K562 (cell line): ENCODE measurements around the gene PPP1CA. TPM values are rescaled to one million over a fixed set of nuclear protein-coding genes. Genes with fewer than 3 reads are reported as not detected.

Experiments
- CCNT2 ChIP-seq: IDR thresholded peaks from 2 replicates; pipeline ENCODE4 v1.6.1; 2011; ENCODE audit warnings: borderline replicate concordance, low read depth, mild to moderate bottlenecking, moderate library complexity, mixed read lengths, low read length; ENCODE audit not compliant: insufficient read length; ENCODE audit errors: extremely low read depth
- HDAC8 ChIP-seq: fragments of 450-650 bp; IDR thresholded peaks from 2 replicates; pipeline ENCODE4 v1.6.1; 2016; ENCODE audit warnings: mild to moderate bottlenecking, missing genetic modification characterization, moderate library complexity, missing compliant biosample characterization
- HNRNPK ChIP-seq: fragments of 200-400 bp; formaldehyde crosslinking; IDR thresholded peaks from one replicate; pipeline ENCODE4 v1.6.1; 2018; ENCODE audit warnings: mild to moderate bottlenecking, low read depth, low read length; ENCODE audit not compliant: poor library complexity, severe bottlenecking
- KLF13 ChIP-seq: fragments of 450-650 bp; IDR thresholded peaks from 2 replicates; pipeline ENCODE4 v1.6.1; 2016; ENCODE audit warnings: missing genetic modification characterization, low read depth, mild to moderate bottlenecking, missing compliant biosample characterization, moderate library complexity, borderline replicate concordance
- MAFF ChIP-seq: IDR thresholded peaks from 2 replicates; pipeline ENCODE4 v1.6.1; 2012; ENCODE audit warnings: low read length, improper control_type of control experiment
- MIER1 ChIP-seq: fragments of 450-650 bp; IDR thresholded peaks from 2 replicates; pipeline ENCODE4 v1.6.1; 2016; ENCODE audit warnings: antibody characterized with exemption, mild to moderate bottlenecking, low read depth
- PATZ1 ChIP-seq: fragments of 250-450 bp; sonication (Bioruptor Pico); IDR thresholded peaks from 2 replicates; pipeline ENCODE4 v1.5.0; 2020; ENCODE audit warnings: mild to moderate bottlenecking, borderline replicate concordance
- PTTG1 ChIP-seq: fragments of 450-650 bp; IDR thresholded peaks from 2 replicates; pipeline ENCODE4 v1.6.1; 2016; ENCODE audit warnings: low read depth, mild to moderate bottlenecking, missing genetic modification characterization, missing compliant biosample characterization
- SMARCC2 ChIP-seq: fragments of 450-650 bp; IDR thresholded peaks from 2 replicates; pipeline ENCODE4 v1.6.1; 2017; ENCODE audit warnings: antibody characterized with exemption, moderate library complexity, mild to moderate bottlenecking, low read depth
- YY1 ChIP-seq, 3 experiments: IDR thresholded peaks; 2 replicates each; pipeline ENCODE4 v1.6.1; 2011; ENCODE audit warnings: low read length in 2 of 3, mild to moderate bottlenecking in 2 of 3, moderate library complexity in 2 of 3, borderline replicate concordance in 1 of 3, control low read depth in 1 of 3, low read depth in 1 of 3; ENCODE audit not compliant: insufficient read depth in 3 of 3, insufficient replicate concordance in 2 of 3, control insufficient read depth in 1 of 3, insufficient read length in 1 of 3; ENCODE audit errors: extremely low read depth in 1 of 3
- ZBTB26 ChIP-seq: fragments of 450-650 bp; formaldehyde crosslinking; IDR thresholded peaks from 2 replicates; pipeline ENCODE4 v1.4.0; 2022; ENCODE audit warnings: missing genetic modification characterization
- ZC3H11A ChIP-seq: IDR thresholded peaks from 2 replicates; pipeline ENCODE4 v1.6.1; 2012; ENCODE audit warnings: low read depth, low read length, improper control_type of control experiment
- ZC3H4 ChIP-seq: sonication (generic); formaldehyde crosslinking; IDR thresholded peaks from 2 replicates; pipeline ENCODE4 v1.9.0; 2021; ENCODE audit warnings: missing genetic modification reagents, borderline replicate concordance
- ZNF75A ChIP-seq: fragments of 450-650 bp; formaldehyde crosslinking; IDR thresholded peaks from 2 replicates; pipeline ENCODE4 v1.4.0; 2020; ENCODE audit warnings: mild to moderate bottlenecking
- ZNF766 ChIP-seq: fragments of 200-800 bp; sonication (Bioruptor generic); conservative IDR thresholded peaks from 2 replicates; pipeline ENCODE4 v1.6.1; 2016; ENCODE audit warnings: missing genetic modification characterization, missing compliant biosample characterization
- polyA plus RNA-seq, 8 experiments: library from polyadenylated mRNA; depleted of rRNA in 4 of 8; stranded (reverse) in 5 of 8; unstranded in 3 of 8; fragments of >200 nt; fragmentation: Nextera tagmentation in 2 of 8; fragmentation: Illumina TruSeq in 1 of 8; extraction: Ambion mirVana in 2 of 8; extraction: Trizol in 1 of 8; gene quantifications; 2 replicates each; pipeline versions ENCODE4 v1.2.1 to v1.2.3, GENCODE V29; 2011 to 2014; ENCODE audit warnings: inconsistent platforms in 1 of 8, missing spikeins in 1 of 8
- total RNA-seq, 7 experiments: library from RNA; depleted of rRNA in 6 of 7; stranded (reverse); fragments of >200 nt in 6 of 7; fragmentation: Illumina TruSeq in 2 of 7; extraction: Trizol in 2 of 7; gene quantifications; 2 replicates each; pipeline versions ENCODE4 v1.2.1 to v1.2.3, GENCODE V29; 2011 to 2021; ENCODE audit warnings: low replicate concordance in 1 of 7
- TF ChIP-seq, protein P1 (sequence below): fragments of 450-650 bp; formaldehyde crosslinking; IDR thresholded peaks from 2 replicates; pipeline ENCODE4 v1.4.0; 2020; ENCODE audit warnings: mild to moderate bottlenecking, moderate library complexity
- TF ChIP-seq, protein P2 (sequence below): fragments of 250-450 bp; sonication (Bioruptor Pico); IDR thresholded peaks from 2 replicates; pipeline ENCODE4 v1.8.0; 2022; ENCODE audit warnings: moderate library complexity, mild to moderate bottlenecking, inconsistent platforms
- TF ChIP-seq, protein P3 (sequence below): fragments of 450-650 bp; IDR thresholded peaks from 2 replicates; pipeline ENCODE4 v1.6.1; 2016; ENCODE audit warnings: missing biosample characterization, missing genetic modification characterization

PPP1CA gene
- total and polyA plus RNA-seq, 9 of the 15 experiments (the other 6 are each of a cell fraction or from before 2014, with no cell fraction given): 18.2 to 242 (median 188) TPM

- TF ChIP-seq KLF13 (tag) (no peak; the same call in 1 of the 2 replicates), PTTG1 (no peak), MIER1 (no peak), HDAC8 (tag) (no peak), HNRNPK (no peak), ZC3H4 (CRISPR knock-in tag) (no peak), SMARCC2 (no peak), PATZ1 (CRISPR knock-in tag) (no peak), ZNF766 (peak; percentile 74; the same call in 1 of the 2 replicates), CCNT2 (peak; percentile 65), MAFF (no peak), ZNF75A (no peak), YY1 (IDR thresholded peaks at IDR 0.05; ENCODE audit: borderline replicate concordance in 1 of 3, control insufficient read depth in 1 of 3, extremely low read depth in 1 of 3, insufficient read depth in 3 of 3, insufficient read length in 1 of 3, insufficient replicate concordance in 2 of 3, low read depth in 1 of 3, low read length in 2 of 3) (peak; percentile 94 to 99 (median 99)), ZBTB26 (CRISPR knock-in tag) (no peak), ZC3H11A (no peak)
- TF ChIP-seq, protein P1, sequence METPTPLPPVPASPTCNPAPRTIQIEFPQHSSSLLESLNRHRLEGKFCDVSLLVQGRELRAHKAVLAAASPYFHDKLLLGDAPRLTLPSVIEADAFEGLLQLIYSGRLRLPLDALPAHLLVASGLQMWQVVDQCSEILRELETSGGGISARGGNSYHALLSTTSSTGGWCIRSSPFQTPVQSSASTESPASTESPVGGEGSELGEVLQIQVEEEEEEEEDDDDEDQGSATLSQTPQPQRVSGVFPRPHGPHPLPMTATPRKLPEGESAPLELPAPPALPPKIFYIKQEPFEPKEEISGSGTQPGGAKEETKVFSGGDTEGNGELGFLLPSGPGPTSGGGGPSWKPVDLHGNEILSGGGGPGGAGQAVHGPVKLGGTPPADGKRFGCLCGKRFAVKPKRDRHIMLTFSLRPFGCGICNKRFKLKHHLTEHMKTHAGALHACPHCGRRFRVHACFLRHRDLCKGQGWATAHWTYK: 0 out of 2 replicates have a peak, but pooled peaks have one; percentile 46
- TF ChIP-seq, protein P2, sequence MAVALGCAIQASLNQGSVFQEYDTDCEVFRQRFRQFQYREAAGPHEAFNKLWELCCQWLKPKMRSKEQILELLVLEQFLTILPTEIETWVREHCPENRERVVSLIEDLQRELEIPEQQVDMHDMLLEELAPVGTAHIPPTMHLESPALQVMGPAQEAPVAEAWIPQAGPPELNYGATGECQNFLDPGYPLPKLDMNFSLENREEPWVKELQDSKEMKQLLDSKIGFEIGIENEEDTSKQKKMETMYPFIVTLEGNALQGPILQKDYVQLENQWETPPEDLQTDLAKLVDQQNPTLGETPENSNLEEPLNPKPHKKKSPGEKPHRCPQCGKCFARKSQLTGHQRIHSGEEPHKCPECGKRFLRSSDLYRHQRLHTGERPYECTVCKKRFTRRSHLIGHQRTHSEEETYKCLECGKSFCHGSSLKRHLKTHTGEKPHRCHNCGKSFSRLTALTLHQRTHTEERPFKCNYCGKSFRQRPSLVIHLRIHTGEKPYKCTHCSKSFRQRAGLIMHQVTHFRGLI (CRISPR knock-in tag): no peak
- TF ChIP-seq, protein P3, sequence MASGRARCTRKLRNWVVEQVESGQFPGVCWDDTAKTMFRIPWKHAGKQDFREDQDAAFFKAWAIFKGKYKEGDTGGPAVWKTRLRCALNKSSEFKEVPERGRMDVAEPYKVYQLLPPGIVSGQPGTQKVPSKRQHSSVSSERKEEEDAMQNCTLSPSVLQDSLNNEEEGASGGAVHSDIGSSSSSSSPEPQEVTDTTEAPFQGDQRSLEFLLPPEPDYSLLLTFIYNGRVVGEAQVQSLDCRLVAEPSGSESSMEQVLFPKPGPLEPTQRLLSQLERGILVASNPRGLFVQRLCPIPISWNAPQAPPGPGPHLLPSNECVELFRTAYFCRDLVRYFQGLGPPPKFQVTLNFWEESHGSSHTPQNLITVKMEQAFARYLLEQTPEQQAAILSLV: peak; percentile 6; the same call in 1 of the 2 replicates
These were observed 26.7 kb upstream of the PPP1CA start, which contains the start of gene RPS6KB2 (continued) for GRCh38 chr11:67428052-67429001.
